CD4-positive, CD25-positive, alpha-beta regulatory T cell (primary cell): ENCODE data around the gene ACTN2. TPM values are rescaled to one million over a fixed set of nuclear protein-coding genes. Genes with fewer than 3 reads are reported as not detected.
"Not testable (repeated sequence)": the region's sequence is repeated elsewhere in the genome, so short reads cannot be mapped to it uniquely, and the experiment has no call there.

ENCODE experiments used
- ATAC-seq, 2 donors: fragments of 150-1000 bp; cut with Tn5 transposase; one replicate each; pipeline ENCODE4 v1.10.0; 2021; ENCODE audit warnings: low read depth in 2 of 2, moderate number of reproducible peaks in 2 of 2, moderate library complexity in 1 of 2
- DNase-seq, 3 donors: peaks; one replicate each; pipeline versions ENCODE4 v3.0.0 to v3.0.0-alpha.2; 2012 to 2022; ENCODE audit warnings: mixed read lengths in 1 of 3
- H3K27ac ChIP-seq: one replicate; pipeline ENCODE4 v1.7.0; 2013; ENCODE audit warnings: mild to moderate bottlenecking, low read length; ENCODE audit not compliant: insufficient read depth, poor library complexity, severe bottlenecking
- H3K27me3 ChIP-seq: one replicate; pipeline ENCODE4 v1.7.0; 2013; ENCODE audit warnings: low read length; ENCODE audit not compliant: control insufficient read depth, insufficient read depth
- H3K36me3 ChIP-seq: one replicate; pipeline ENCODE4 v1.7.0; 2013; ENCODE audit warnings: mild to moderate bottlenecking, low read length, moderate library complexity; ENCODE audit not compliant: control insufficient read depth, insufficient read depth
- H3K4me1 ChIP-seq: 2 replicates; pipeline ENCODE4 v1.7.0; 2013; ENCODE audit warnings: mild to moderate bottlenecking, low read length; ENCODE audit not compliant: insufficient read depth, control insufficient read depth, poor library complexity, severe bottlenecking
- H3K4me3 ChIP-seq: one replicate; pipeline ENCODE4 v1.7.0; 2013; ENCODE audit warnings: low read depth, mild to moderate bottlenecking, low read length, moderate library complexity
- H3K9me3 ChIP-seq, 2 experiments: 1 replicate in 1 of 2; 2 replicates in 1 of 2; pipeline ENCODE4 v1.7.0; 2013; ENCODE audit warnings: low read length in 2 of 2, mild to moderate bottlenecking in 1 of 2, moderate library complexity in 1 of 2; ENCODE audit not compliant: control insufficient read depth in 2 of 2
- H3K27ac Mint-ChIP-seq, 3 donors: one replicate each; pipeline ENCODE4 v1.8.0; 2020 to 2022; ENCODE audit warnings: mild to moderate bottlenecking in 3 of 3, mixed read lengths in 3 of 3, moderate library complexity in 2 of 3
- H3K27me3 Mint-ChIP-seq: one replicate; pipeline ENCODE4 v1.8.0; 2022; ENCODE audit warnings: mild to moderate bottlenecking, mixed read lengths
- H3K36me3 Mint-ChIP-seq: one replicate; pipeline ENCODE4 v1.8.0; 2020; ENCODE audit warnings: mixed read lengths
- H3K4me1 Mint-ChIP-seq, 4 donors: one replicate each; pipeline ENCODE4 v1.8.0; 2020 to 2022; ENCODE audit warnings: mixed read lengths in 4 of 4, mild to moderate bottlenecking in 1 of 4
- H3K4me3 Mint-ChIP-seq, 4 donors: one replicate each; pipeline ENCODE4 v1.8.0; 2020 to 2022; ENCODE audit warnings: mild to moderate bottlenecking in 4 of 4, mixed read lengths in 4 of 4, moderate library complexity in 3 of 4
- H3K9me3 Mint-ChIP-seq, 7 donors: one replicate each; pipeline ENCODE4 v1.8.0; 2020 to 2022; ENCODE audit warnings: mixed read lengths in 7 of 7, mild to moderate bottlenecking in 3 of 7, moderate library complexity in 2 of 7
- polyA plus RNA-seq, 4 donors: library from polyadenylated mRNA; unstranded; fragments of 300-500 nt; fragmentation: Illumina TruSeq; gene quantifications; one replicate each; pipeline ENCODE4 v1.2.3, GENCODE V29; 2021
- total RNA-seq: library from RNA; stranded (reverse); gene quantifications from one replicate; pipeline ENCODE4 v1.2.3, GENCODE V29; 2022

The ACTN2 gene
- total and polyA plus RNA-seq, 5 donors from 2014 or later = not detected

- Histone ChIP-seq H3K4me3 (no peak overlapping the region), H3K9me3 (no peaks in the 10 kb centered on the region), H3K4me1 (no peaks in the 10 kb centered on the region), H3K27me3 (no peaks in the 10 kb centered on the region), H3K36me3 (no peaks in the 10 kb centered on the region), H3K27ac (no peak overlapping the region)
- Mint-ChIP-seq H3K4me1 (no peaks in the 10 kb centered on the region), H3K36me3 (no peaks in the 10 kb centered on the region), H3K27ac (no peak overlapping the region), H3K9me3 (peaks cover 0 to 3% (median 0%) of the 10 kb centered on the region in 7 donors), H3K27me3 (peaks cover 9% of the 10 kb centered on the region), H3K4me3 (no peak overlapping the region)
- DNase-seq (no peak), ATAC-seq (no peak)
These were observed 28.9 kb upstream of the ACTN2 start for GRCh38 chr1:236657398-236657797.

- no peak for DNase-seq
- H3K9me3 ChIP-seq = no peaks in the 10 kb centered on the region
- no peaks in the 10 kb centered on the region for H3K27me3 ChIP-seq
- no peaks in the 10 kb centered on the region for H3K36me3 Mint-ChIP-seq
- H3K9me3 Mint-ChIP-seq = peaks cover 0 to 3% (median 0%) of the 10 kb centered on the region in 7 donors
- H3K36me3 ChIP-seq = no peaks in the 10 kb centered on the region
- H3K4me3 Mint-ChIP-seq = no peak overlapping the region
- no peak overlapping the region for H3K27ac Mint-ChIP-seq
- H3K4me1 ChIP-seq = no peaks in the 10 kb centered on the region
- no peak overlapping the region for H3K27ac ChIP-seq
- no peak for ATAC-seq
- peaks cover 0 to 8% (median 3%) of the 10 kb centered on the region in 4 donors for H3K4me1 Mint-ChIP-seq
- no peak overlapping the region for H3K4me3 ChIP-seq
- H3K27me3 Mint-ChIP-seq = peaks cover 13% of the 10 kb centered on the region
These were observed 26.3 kb upstream of the ACTN2 start for GRCh38 chr1:236659792-236660587.

GRCh38 chr1:236663934-236664333, 22.4 kb upstream of the ACTN2 start:
- Histone ChIP-seq H3K4me3 (no peak overlapping the region), H3K9me3 (no peaks in the 10 kb centered on the region), H3K4me1 (no peaks in the 10 kb centered on the region), H3K36me3 (no peaks in the 10 kb centered on the region), H3K27ac (no peak overlapping the region), H3K27me3 (no peaks in the 10 kb centered on the region)
- H3K4me1 Mint-ChIP-seq = peaks cover 0 to 8% (median 3%) of the 10 kb centered on the region in 4 donors
- no peak overlapping the region for H3K4me3 Mint-ChIP-seq
- peaks cover 0 to 3% (median 0%) of the 10 kb centered on the region in 7 donors for H3K9me3 Mint-ChIP-seq
- no peak overlapping the region for H3K27ac Mint-ChIP-seq
- no peaks in the 10 kb centered on the region for H3K36me3 Mint-ChIP-seq
- DNase-seq = no peak
- no peak for ATAC-seq
- peaks cover 19% of the 10 kb centered on the region for H3K27me3 Mint-ChIP-seq

GRCh38 chr1:236668909-236669308, 17.4 kb upstream of the ACTN2 start:
- not testable (repeated sequence) for H3K4me1 ChIP-seq, H3K27ac ChIP-seq, H3K36me3 ChIP-seq, H3K4me3 Mint-ChIP-seq, H3K9me3 Mint-ChIP-seq, H3K4me1 Mint-ChIP-seq, H3K36me3 Mint-ChIP-seq, DNase-seq, H3K27ac Mint-ChIP-seq, ATAC-seq, H3K27me3 ChIP-seq, H3K9me3 ChIP-seq, H3K4me3 ChIP-seq
- H3K27me3 Mint-ChIP-seq = peaks cover 27% of the 10 kb centered on the region

GRCh38 chr1:236670060-236670459, 16.2 kb upstream of the ACTN2 start:
- H3K27me3 Mint-ChIP-seq = peaks cover 22% of the 10 kb centered on the region
- H3K4me1 Mint-ChIP-seq = no peaks in the 10 kb centered on the region
- no peak overlapping the region for H3K27ac Mint-ChIP-seq
- Histone ChIP-seq H3K36me3 (no peaks in the 10 kb centered on the region), H3K4me1 (no peaks in the 10 kb centered on the region), H3K9me3 (no peaks in the 10 kb centered on the region), H3K27me3 (peaks cover 3% of the 10 kb centered on the region), H3K27ac (no peak overlapping the region), H3K4me3 (no peak overlapping the region)
- H3K36me3 Mint-ChIP-seq = no peaks in the 10 kb centered on the region
- DNase-seq (no peak), ATAC-seq (no peak)
- no peak overlapping the region for H3K4me3 Mint-ChIP-seq
- peaks cover 0 to 2% (median 0%) of the 10 kb centered on the region in 7 donors for H3K9me3 Mint-ChIP-seq

GRCh38 chr1:236673289-236673919, 12.9 kb upstream of the ACTN2 start:
- no peak overlapping the region for H3K27ac Mint-ChIP-seq
- ATAC-seq = no peak

GRCh38 chr1:236677641-236678235, 8.6 kb upstream of the ACTN2 start:
- no peaks in the 10 kb centered on the region for H3K36me3 Mint-ChIP-seq
- ATAC-seq = no peak
- Histone ChIP-seq H3K27me3 (peaks cover 9% of the 10 kb centered on the region), H3K27ac (no peak overlapping the region), H3K36me3 (no peaks in the 10 kb centered on the region), H3K4me3 (no peak overlapping the region), H3K4me1 (no peaks in the 10 kb centered on the region), H3K9me3 (no peaks in the 10 kb centered on the region)
- no peaks in the 10 kb centered on the region for H3K4me1 Mint-ChIP-seq
- H3K27ac Mint-ChIP-seq = no peak overlapping the region
- no peaks in the 10 kb centered on the region for H3K9me3 Mint-ChIP-seq
- peaks cover 39% of the 10 kb centered on the region for H3K27me3 Mint-ChIP-seq
- DNase-seq = no peak
- no peak overlapping the region for H3K4me3 Mint-ChIP-seq

More at GRCh38 chr1:236673289-236673919, 12.9 kb upstream of the ACTN2 start:
- no peaks in the 10 kb centered on the region for H3K9me3 ChIP-seq
- Mint-ChIP-seq H3K36me3 (no peaks in the 10 kb centered on the region), H3K27me3 (peaks cover 25% of the 10 kb centered on the region), H3K9me3 (peaks cover 0 to 2% (median 0%) of the 10 kb centered on the region in 7 donors), H3K4me3 (no peak overlapping the region), H3K4me1 (no peaks in the 10 kb centered on the region)
- H3K4me1 ChIP-seq = no peaks in the 10 kb centered on the region
- H3K27me3 ChIP-seq = peaks cover 12% of the 10 kb centered on the region
- no peak for DNase-seq
- H3K4me3 ChIP-seq = no peak overlapping the region
- H3K36me3 ChIP-seq = no peaks in the 10 kb centered on the region
- H3K27ac ChIP-seq = no peak overlapping the region
